HCT116 (cell line): ENCODE measurements around the gene NHERF1. TPM values are rescaled to one million over a fixed set of nuclear protein-coding genes. Genes with fewer than 3 reads are reported as not detected.

Source experiments
- ATAC-seq: fragments of 200-7000 bp; cut with Tn5 transposase; 2 replicates; pipeline ENCODE4 v1.9.1; 2020; ENCODE audit warnings: mild to moderate bottlenecking, moderate library complexity
- BruUV-seq: library from RNA; stranded (reverse); fragments of 400-500 nt; replicated peaks from 2 replicates; lab custom pipeline; 2021; lab: Mats Ljungman, UMichigan
- CTCF ChIA-PET: fragments of 300-600 bp; sonication (Branson Sonifier 250); formaldehyde crosslinking; loops from one replicate; lab custom pipeline; 2021; ENCODE audit warnings: antibody characterized with exemption; lab: Charles Lee
- POLR2A ChIA-PET: fragments of 300-600, 350-600 bp; sonication (Branson Sonifier 250); formaldehyde crosslinking; loops from one replicate; lab custom pipeline; 2021; ENCODE audit warnings: antibody characterized with exemption; lab: Charles Lee
- RAD21 ChIA-PET, 2 experiments: fragments of 300-600 bp; sonication (Branson Sonifier 250); formaldehyde crosslinking; loops; one replicate each; lab custom pipeline; 2023; ENCODE audit warnings: low total read pairs in 2 of 2; ENCODE audit not compliant: uncharacterized antibody in 2 of 2, unreplicated experiment in 2 of 2, low non-redundant PET in 1 of 2; lab: Charles Lee
- DNase-seq: peaks from one replicate; pipeline ENCODE4 v3.0.0-alpha.2; 2010; ENCODE audit warnings: low read depth, low spot score
- H2AFZ ChIP-seq: fragments of 200-600 bp; shearing (Covaris generic), sonication (generic); 2 replicates; pipeline ENCODE4 v1.6.1; 2017; ENCODE audit warnings: low read depth, mixed run types, mixed read lengths, antibody characterized with exemption, low read length; ENCODE audit not compliant: poor library complexity, severe bottlenecking
- H3K27ac ChIP-seq: 2 replicates; pipeline ENCODE4 v1.5.1; 2012; ENCODE audit warnings: low read depth, low read length
- H3K27me3 ChIP-seq: fragments of 200-600 bp; sonication (generic); 2 replicates; pipeline ENCODE4 v1.6.1; 2016; ENCODE audit warnings: mixed run types, low read length, mixed read lengths; ENCODE audit not compliant: insufficient read depth
- H3K36me3 ChIP-seq, 2 experiments: fragments of 200-500 bp in 1 of 2; fragments of 200-600 bp in 1 of 2; sonication (Bioruptor generic) in 1 of 2; sonication (generic) in 1 of 2; 2 replicates each; pipeline versions ENCODE4 v1.5.1 to v1.6.1; 2014 to 2016; ENCODE audit warnings: low read length in 2 of 2, inconsistent platforms in 1 of 2, mixed read lengths in 1 of 2, mixed run types in 1 of 2; ENCODE audit not compliant: insufficient read depth in 2 of 2, control insufficient read depth in 1 of 2
- H3K4me1 ChIP-seq, 2 experiments: fragments of 200-600 bp in 1 of 2; sonication (generic) in 1 of 2; 2 replicates each; pipeline versions ENCODE4 v1.5.1 to v1.6.1; 2012 to 2017; ENCODE audit warnings: low read length in 2 of 2, inconsistent platforms in 1 of 2, mild to moderate bottlenecking in 1 of 2, mixed read lengths in 1 of 2, mixed run types in 1 of 2, moderate library complexity in 1 of 2; ENCODE audit not compliant: insufficient read depth in 2 of 2, control insufficient read depth in 1 of 2
- H3K4me2 ChIP-seq: fragments of 200-600 bp; sonication (generic); 2 replicates; pipeline ENCODE4 v1.6.1; 2017; ENCODE audit warnings: mixed run types, low read length, mixed read lengths
- H3K4me3 ChIP-seq, 2 experiments: fragments of 200-600 bp in 1 of 2; sonication (generic) in 1 of 2; replicated peaks in 1 of 2; 2 replicates each; pipeline ENCODE4 v1.5.1; 2011 to 2016; ENCODE audit warnings: low read length in 2 of 2, control low read depth in 1 of 2, low read depth in 1 of 2, mild to moderate bottlenecking in 1 of 2, mixed read lengths in 1 of 2, mixed run types in 1 of 2
- H3K79me2 ChIP-seq: fragments of 200-600 bp; sonication (generic); 2 replicates; pipeline ENCODE4 v1.6.1; 2017; ENCODE audit warnings: mild to moderate bottlenecking, mixed run types, low read length, moderate library complexity, mixed read lengths; ENCODE audit not compliant: insufficient read depth
- H3K9ac ChIP-seq: fragments of 200-600 bp; sonication (generic); 2 replicates; pipeline ENCODE4 v1.6.1; 2016; ENCODE audit warnings: low read length, mixed read lengths
- H3K9me2 ChIP-seq: fragments of 200-600 bp; sonication (generic), shearing (Covaris generic); 2 replicates; pipeline ENCODE4 v1.6.1; 2017; ENCODE audit warnings: mixed run types, mild to moderate bottlenecking, moderate library complexity; ENCODE audit not compliant: insufficient read depth
- H3K9me3 ChIP-seq, 2 experiments: fragments of 200-500 bp in 1 of 2; fragments of 200-600 bp in 1 of 2; sonication (Bioruptor generic) in 1 of 2; sonication (generic) in 1 of 2; 2 replicates each; pipeline ENCODE4 v1.6.1; 2014 to 2017; ENCODE audit warnings: low read length in 2 of 2, mixed read lengths in 2 of 2, inconsistent platforms in 1 of 2, low read depth in 1 of 2, mild to moderate bottlenecking in 1 of 2, mixed run types in 1 of 2, moderate library complexity in 1 of 2; ENCODE audit not compliant: control insufficient read depth in 1 of 2, insufficient read depth in 1 of 2
- H4K20me1 ChIP-seq: fragments of 200-600 bp; sonication (generic), shearing (Covaris generic); 2 replicates; pipeline ENCODE4 v1.6.1; 2017; ENCODE audit warnings: mixed run types, mild to moderate bottlenecking, moderate library complexity; ENCODE audit not compliant: insufficient read depth
- CEBPB ChIP-seq: IDR thresholded peaks from 2 replicates; pipeline ENCODE4 v1.6.1; 2012; ENCODE audit warnings: low read depth
- EGR1 ChIP-seq: IDR thresholded peaks from 2 replicates; pipeline ENCODE4 v1.6.1; 2012; ENCODE audit warnings: low read depth
- ELF1 ChIP-seq: IDR thresholded peaks from 2 replicates; pipeline ENCODE4 v1.6.1; 2012; ENCODE audit warnings: low read depth, borderline replicate concordance
- JUND ChIP-seq: IDR thresholded peaks from 2 replicates; pipeline ENCODE4 v1.6.1; 2012
- POLR2A ChIP-seq: IDR thresholded peaks from 2 replicates; pipeline ENCODE4 v1.7.0; 2011; ENCODE audit warnings: borderline replicate concordance; ENCODE audit not compliant: insufficient read depth, insufficient read length; ENCODE audit errors: extremely low read depth
- RAD21 ChIP-seq: IDR thresholded peaks from 2 replicates; pipeline ENCODE4 v1.6.1; 2012; ENCODE audit warnings: low read depth, mild to moderate bottlenecking
- SRF ChIP-seq: IDR thresholded peaks from 2 replicates; pipeline ENCODE4 v1.6.1; 2012; ENCODE audit warnings: low read depth
- TCF7L2 ChIP-seq: IDR thresholded peaks from 2 replicates; pipeline ENCODE4 v1.7.0; 2011; ENCODE audit warnings: borderline replicate concordance, inconsistent platforms; ENCODE audit not compliant: insufficient read depth, insufficient read length; ENCODE audit errors: extremely low read depth
- ZFX ChIP-seq: fragments of 450-650 bp; IDR thresholded peaks from 2 replicates; pipeline ENCODE4 v1.6.1; 2017
- ZNF274 ChIP-seq: fragments of 200-500 bp; sonication (Bioruptor generic); IDR thresholded peaks from 2 replicates; pipeline ENCODE4 v1.6.1; 2014; ENCODE audit warnings: mild to moderate bottlenecking, low read depth, low read length, inconsistent platforms
- intact Hi-C: fragments of 100-400 bp; cut with micrococcal nuclease; formaldehyde crosslinking; loops from 2 replicates; pipeline ENCODE4 v1.10.0; 2022
- total RNA-seq: library from RNA; stranded (reverse); gene quantifications from one replicate; pipeline ENCODE4 v1.2.1, GENCODE V29; 2021; ENCODE audit not compliant: unreplicated experiment
- TF ChIP-seq, protein P1 (sequence below), 3 experiments: fragments of 200-600 bp in 1 of 3; sonication (generic) in 1 of 3; IDR thresholded peaks in 2 of 3; conservative IDR thresholded peaks in 1 of 3; 2 replicates each; pipeline ENCODE4 v1.5.1; 2012 to 2017; ENCODE audit warnings: low read depth in 2 of 3, low read length in 2 of 3, antibody characterized with exemption in 1 of 3, borderline replicate concordance in 1 of 3, control low read depth in 1 of 3, mild to moderate bottlenecking in 1 of 3, mixed read lengths in 1 of 3, mixed run types in 1 of 3, moderate library complexity in 1 of 3; ENCODE audit not compliant: insufficient read depth in 1 of 3
- TF ChIP-seq, protein P2 (sequence below): IDR thresholded peaks from 2 replicates; pipeline ENCODE4 v1.6.1; 2012; ENCODE audit warnings: low read depth

The NHERF1 gene
- total RNA-seq, 1 experiment from 2014 or later = 129 TPM

DNA sequence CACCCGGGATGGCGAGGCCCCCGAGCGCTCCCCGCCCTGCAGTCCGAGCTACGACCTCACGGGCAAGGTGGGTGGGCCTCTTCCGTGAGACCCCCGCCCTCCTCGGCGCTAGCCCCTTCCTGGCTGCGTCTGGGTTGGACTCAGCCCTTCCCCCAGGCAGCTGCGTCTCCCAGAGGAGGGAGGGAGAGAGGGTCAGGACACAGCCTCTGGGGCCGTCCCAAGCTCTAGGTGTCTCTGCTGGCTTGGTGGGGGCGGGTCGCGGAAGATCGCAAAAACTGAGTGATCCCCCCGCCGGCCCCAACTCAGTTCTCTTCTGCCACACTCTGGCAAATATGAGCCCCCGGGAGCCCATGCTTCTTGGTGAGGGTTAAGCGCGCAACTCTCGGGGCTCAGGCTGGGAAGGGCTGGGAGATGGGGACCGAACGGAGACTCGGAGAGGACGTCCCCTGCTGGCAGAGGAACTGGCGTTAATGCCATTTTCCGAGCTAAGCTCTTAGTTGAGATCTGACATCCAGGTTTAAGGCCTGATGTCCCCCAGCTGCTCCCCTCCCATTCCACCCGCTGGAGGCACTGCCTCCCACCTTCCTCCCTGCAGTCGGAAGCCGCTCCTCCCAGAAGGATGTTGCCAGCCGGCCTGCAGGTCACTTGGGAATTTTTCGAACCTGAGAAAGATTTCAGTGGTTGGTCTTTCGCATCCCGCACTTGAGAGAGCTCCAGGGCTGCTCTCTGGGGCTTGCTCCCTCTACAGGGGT lies 11.0 kb upstream of the NHERF1 start (continued):
- TF ChIP-seq, protein P1, sequence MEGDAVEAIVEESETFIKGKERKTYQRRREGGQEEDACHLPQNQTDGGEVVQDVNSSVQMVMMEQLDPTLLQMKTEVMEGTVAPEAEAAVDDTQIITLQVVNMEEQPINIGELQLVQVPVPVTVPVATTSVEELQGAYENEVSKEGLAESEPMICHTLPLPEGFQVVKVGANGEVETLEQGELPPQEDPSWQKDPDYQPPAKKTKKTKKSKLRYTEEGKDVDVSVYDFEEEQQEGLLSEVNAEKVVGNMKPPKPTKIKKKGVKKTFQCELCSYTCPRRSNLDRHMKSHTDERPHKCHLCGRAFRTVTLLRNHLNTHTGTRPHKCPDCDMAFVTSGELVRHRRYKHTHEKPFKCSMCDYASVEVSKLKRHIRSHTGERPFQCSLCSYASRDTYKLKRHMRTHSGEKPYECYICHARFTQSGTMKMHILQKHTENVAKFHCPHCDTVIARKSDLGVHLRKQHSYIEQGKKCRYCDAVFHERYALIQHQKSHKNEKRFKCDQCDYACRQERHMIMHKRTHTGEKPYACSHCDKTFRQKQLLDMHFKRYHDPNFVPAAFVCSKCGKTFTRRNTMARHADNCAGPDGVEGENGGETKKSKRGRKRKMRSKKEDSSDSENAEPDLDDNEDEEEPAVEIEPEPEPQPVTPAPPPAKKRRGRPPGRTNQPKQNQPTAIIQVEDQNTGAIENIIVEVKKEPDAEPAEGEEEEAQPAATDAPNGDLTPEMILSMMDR (IDR thresholded peaks at IDR 0.05 in 2 of 3, conservative IDR thresholded peaks at IDR 0.05 in 1 of 3; ENCODE audit: borderline replicate concordance in 1 of 3, insufficient read depth in 1 of 3, low read depth in 2 of 3, low read length in 2 of 3) = peak; percentile 69 to 80 (median 73); a peak in 5 of 6 replicates
- TF ChIP-seq, all 23 proteins: peak for 3

DNA sequence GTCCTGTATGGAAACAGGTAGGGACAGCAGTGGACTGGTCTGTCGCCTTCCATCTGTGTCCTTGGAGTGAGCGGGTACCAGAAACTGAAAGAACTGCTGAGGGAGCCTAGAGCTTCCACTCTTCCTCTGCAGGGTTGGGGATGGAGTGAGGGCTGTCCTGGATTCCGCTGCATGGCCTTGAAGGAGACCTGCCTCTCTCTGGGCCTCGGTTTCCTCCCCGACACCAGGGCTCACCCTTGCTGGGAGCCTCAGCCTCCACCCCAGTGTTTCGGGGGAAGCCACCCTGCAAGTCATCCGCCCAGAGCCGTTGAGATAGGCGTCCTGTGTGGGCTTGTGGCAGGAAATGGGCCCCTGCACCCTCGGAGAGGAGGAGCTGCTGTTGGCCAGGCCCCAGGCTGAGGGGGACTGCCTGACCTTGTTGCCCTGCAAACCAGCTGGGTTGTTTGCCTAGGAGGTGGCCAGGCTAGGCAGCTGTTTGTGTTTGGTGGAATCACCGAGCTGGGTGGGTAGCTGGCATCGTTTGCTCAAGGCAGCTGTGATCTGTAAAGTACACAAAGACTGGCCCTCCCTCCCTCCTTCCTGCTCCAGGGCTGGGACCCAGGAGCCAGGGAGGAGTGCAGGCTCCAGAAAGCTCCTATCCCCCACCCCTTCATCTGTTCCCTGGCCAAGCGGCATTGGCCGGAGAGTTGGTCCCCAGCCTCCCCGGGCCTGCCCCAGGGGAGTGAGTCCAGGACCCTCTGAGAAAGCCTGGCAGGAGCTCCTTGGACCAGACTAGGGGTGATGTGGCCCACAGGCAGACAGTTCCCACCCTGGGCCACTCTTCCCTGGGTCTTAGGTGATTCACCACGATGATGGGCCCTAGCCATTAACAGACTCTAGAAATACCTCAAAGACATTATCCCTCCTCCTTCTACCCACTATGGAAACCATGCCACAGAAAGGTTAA lies 10.1 kb upstream of the NHERF1 start:
- Histone ChIP-seq H3K79me2 (no peaks in the 10 kb centered on the region), H3K9ac (peak overlapping the region; percentile 59), H3K36me3 (no peaks in the 10 kb centered on the region), H3K9me2 (no peaks in the 10 kb centered on the region), H2AFZ (peak overlapping the region; percentile 89), H3K4me2 (peak overlapping the region; percentile 100), H3K9me3 (no peaks in the 10 kb centered on the region), H3K4me1 (peaks cover 26 to 27% of the 10 kb centered on the region in 2 experiments), H3K4me3 (peak overlapping the region; percentile 69 to 76), H3K27me3 (no peaks in the 10 kb centered on the region), H4K20me1 (no peaks in the 10 kb centered on the region), H3K27ac (peak overlapping the region; percentile 68; the same call in 1 of the 2 replicates)
- intact Hi-C loops = no loop called here
- DNase-seq (no peak), ATAC-seq (peak; percentile 0; the same call in 1 of the 2 replicates)
- CTCF ChIA-PET = interaction anchor here (0.8 to 5.0 kb wide), 18 partner anchors 8 to 359 kb away, joined by 3 to 253 read pairs (median 7); partner anchors contain the start of gene NAT9
- POLR2A ChIA-PET = interaction anchor here (0.6 to 3.4 kb wide), 4 partner anchors 10 to 230 kb away, joined by 3 to 25 read pairs (median 9); partner anchors contain the start of genes FDXR and NHERF1
- BruUV-seq = no TSS peak
- RAD21 ChIA-PET = interaction anchor here (0.8 to 3.7 kb wide), 4 partner anchors 81 to 172 kb away, joined by 3 to 52 read pairs (median 22); no protein-coding TSS in a partner anchor
- TF ChIP-seq ELF1 (no peak), POLR2A (no peak), TCF7L2 (no peak), CEBPB (no peak), JUND (no peak), SRF (no peak), ZFX (no peak), EGR1 (no peak), ZNF274 (no peak), RAD21 (no peak)
- TF ChIP-seq, protein P2, sequence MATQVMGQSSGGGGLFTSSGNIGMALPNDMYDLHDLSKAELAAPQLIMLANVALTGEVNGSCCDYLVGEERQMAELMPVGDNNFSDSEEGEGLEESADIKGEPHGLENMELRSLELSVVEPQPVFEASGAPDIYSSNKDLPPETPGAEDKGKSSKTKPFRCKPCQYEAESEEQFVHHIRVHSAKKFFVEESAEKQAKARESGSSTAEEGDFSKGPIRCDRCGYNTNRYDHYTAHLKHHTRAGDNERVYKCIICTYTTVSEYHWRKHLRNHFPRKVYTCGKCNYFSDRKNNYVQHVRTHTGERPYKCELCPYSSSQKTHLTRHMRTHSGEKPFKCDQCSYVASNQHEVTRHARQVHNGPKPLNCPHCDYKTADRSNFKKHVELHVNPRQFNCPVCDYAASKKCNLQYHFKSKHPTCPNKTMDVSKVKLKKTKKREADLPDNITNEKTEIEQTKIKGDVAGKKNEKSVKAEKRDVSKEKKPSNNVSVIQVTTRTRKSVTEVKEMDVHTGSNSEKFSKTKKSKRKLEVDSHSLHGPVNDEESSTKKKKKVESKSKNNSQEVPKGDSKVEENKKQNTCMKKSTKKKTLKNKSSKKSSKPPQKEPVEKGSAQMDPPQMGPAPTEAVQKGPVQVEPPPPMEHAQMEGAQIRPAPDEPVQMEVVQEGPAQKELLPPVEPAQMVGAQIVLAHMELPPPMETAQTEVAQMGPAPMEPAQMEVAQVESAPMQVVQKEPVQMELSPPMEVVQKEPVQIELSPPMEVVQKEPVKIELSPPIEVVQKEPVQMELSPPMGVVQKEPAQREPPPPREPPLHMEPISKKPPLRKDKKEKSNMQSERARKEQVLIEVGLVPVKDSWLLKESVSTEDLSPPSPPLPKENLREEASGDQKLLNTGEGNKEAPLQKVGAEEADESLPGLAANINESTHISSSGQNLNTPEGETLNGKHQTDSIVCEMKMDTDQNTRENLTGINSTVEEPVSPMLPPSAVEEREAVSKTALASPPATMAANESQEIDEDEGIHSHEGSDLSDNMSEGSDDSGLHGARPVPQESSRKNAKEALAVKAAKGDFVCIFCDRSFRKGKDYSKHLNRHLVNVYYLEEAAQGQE = no peak
- TF ChIP-seq, protein P1 (IDR thresholded peaks at IDR 0.05 in 2 of 3, conservative IDR thresholded peaks at IDR 0.05 in 1 of 3; ENCODE audit: borderline replicate concordance in 1 of 3, insufficient read depth in 1 of 3, low read depth in 2 of 3, low read length in 2 of 3) = no peak
